WTC11 (cell line): ENCODE data around the gene PTCD3. TPM values are rescaled to one million over a fixed set of nuclear protein-coding genes. Genes with fewer than 3 reads are reported as not detected.

ENCODE experiments used
- ATAC-seq: fragments of 200-7000 bp; cut with Tn5 transposase; 2 replicates; pipeline ENCODE4 v1.10.0; 2021; ENCODE audit warnings: mild to moderate bottlenecking, moderate library complexity
- CTCF ChIA-PET: fragments of 300-600 bp; sonication (Branson Sonifier 250); formaldehyde crosslinking; loops from one replicate; lab custom pipeline; 2021; ENCODE audit warnings: antibody characterized with exemption; lab: Charles Lee
- POLR2A ChIA-PET: fragments of 350-600 bp; sonication (Branson Sonifier 250); formaldehyde crosslinking; loops from one replicate; lab custom pipeline; 2021; ENCODE audit warnings: antibody characterized with exemption; lab: Charles Lee
- DNase-seq: peaks from one replicate; pipeline ENCODE4 v3.0.0; 2021; ENCODE audit warnings: low spot score
- H3K27ac Mint-ChIP-seq: 2 replicates; pipeline ENCODE4 v1.8.0; 2021; ENCODE audit warnings: mixed read lengths
- H3K27me3 Mint-ChIP-seq: 2 replicates; pipeline ENCODE4 v1.8.0; 2021; ENCODE audit warnings: low read depth, mild to moderate bottlenecking, moderate library complexity, mixed read lengths
- H3K36me3 Mint-ChIP-seq: 2 replicates; pipeline ENCODE4 v1.8.0; 2021; ENCODE audit warnings: mixed read lengths
- H3K4me1 Mint-ChIP-seq: 2 replicates; pipeline ENCODE4 v1.8.0; 2022; ENCODE audit warnings: mixed read lengths
- H3K4me3 Mint-ChIP-seq: 2 replicates; pipeline ENCODE4 v1.8.0; 2021; ENCODE audit warnings: mild to moderate bottlenecking, moderate library complexity, mixed read lengths
- H3K9me3 Mint-ChIP-seq: 2 replicates; pipeline ENCODE4 v1.8.0; 2021; ENCODE audit warnings: mixed read lengths
- ARID4B ChIP-seq: sonication (generic); formaldehyde crosslinking; IDR thresholded peaks from 2 replicates; pipeline ENCODE4 v1.8.0; 2023; ENCODE audit warnings: missing genetic modification reagents, mild to moderate bottlenecking, borderline replicate concordance
- ATF1 ChIP-seq: sonication (generic); formaldehyde crosslinking; IDR thresholded peaks from 2 replicates; pipeline ENCODE4 v1.8.1; 2023; ENCODE audit warnings: mild to moderate bottlenecking, moderate library complexity, missing genetic modification reagents
- ATF3 ChIP-seq: sonication (generic); formaldehyde crosslinking; conservative IDR thresholded peaks from 2 replicates; pipeline ENCODE4 v1.8.1; 2022; ENCODE audit warnings: mild to moderate bottlenecking, missing genetic modification reagents
- CBFB ChIP-seq: sonication (generic); formaldehyde crosslinking; IDR thresholded peaks from 2 replicates; pipeline ENCODE4 v1.8.1; 2022; ENCODE audit warnings: mild to moderate bottlenecking, low read depth, missing genetic modification reagents
- CREM ChIP-seq: sonication (generic); formaldehyde crosslinking; IDR thresholded peaks from 2 replicates; pipeline ENCODE4 v1.8.1; 2022; ENCODE audit warnings: mild to moderate bottlenecking, missing genetic modification reagents, moderate library complexity
- ELF4 ChIP-seq: sonication (generic); formaldehyde crosslinking; IDR thresholded peaks from 2 replicates; pipeline ENCODE4 v1.8.1; 2022; ENCODE audit warnings: low read depth, mild to moderate bottlenecking, moderate library complexity, missing genetic modification reagents
- EMX1 ChIP-seq: fragments of 250-450 bp; sonication (Bioruptor Pico); IDR thresholded peaks from 2 replicates; pipeline ENCODE4 v1.8.0; 2021; ENCODE audit warnings: mild to moderate bottlenecking
- FOXJ3 ChIP-seq: sonication (generic); formaldehyde crosslinking; IDR thresholded peaks from 2 replicates; pipeline ENCODE4 v1.9.0; 2021; ENCODE audit warnings: missing genetic modification reagents, mild to moderate bottlenecking, borderline replicate concordance
- FOXK1 ChIP-seq: sonication (generic); formaldehyde crosslinking; IDR thresholded peaks from 2 replicates; pipeline ENCODE4 v1.8.0; 2022; ENCODE audit warnings: mild to moderate bottlenecking, moderate library complexity, missing genetic modification reagents
- FOXP1 ChIP-seq: sonication (generic); formaldehyde crosslinking; IDR thresholded peaks from 2 replicates; pipeline ENCODE4 v1.8.0; 2022; ENCODE audit warnings: missing genetic modification reagents, mild to moderate bottlenecking, moderate library complexity, borderline replicate concordance
- GABPB1 ChIP-seq: sonication (generic); formaldehyde crosslinking; IDR thresholded peaks from 2 replicates; pipeline ENCODE4 v1.8.1; 2023; ENCODE audit warnings: mild to moderate bottlenecking, missing genetic modification reagents
- GRHL2 ChIP-seq: fragments of 250-450 bp; sonication (Bioruptor Pico); IDR thresholded peaks from 2 replicates; pipeline ENCODE4 v1.8.0; 2022; ENCODE audit warnings: mild to moderate bottlenecking, moderate library complexity; ENCODE audit not compliant: insufficient replicate concordance, severe bottlenecking
- IRF2 ChIP-seq: sonication (generic); formaldehyde crosslinking; IDR thresholded peaks from 2 replicates; pipeline ENCODE4 v1.8.0; 2022; ENCODE audit warnings: low read depth, missing genetic modification reagents, borderline replicate concordance
- JAZF1 ChIP-seq: fragments of 250-450 bp; sonication (Bioruptor Pico); IDR thresholded peaks from 2 replicates; pipeline ENCODE4 v1.9.0; 2021; ENCODE audit warnings: moderate library complexity, mild to moderate bottlenecking, inconsistent platforms
- PREB ChIP-seq: sonication (generic); formaldehyde crosslinking; IDR thresholded peaks from 2 replicates; pipeline ENCODE4 v1.8.1; 2022; ENCODE audit warnings: mild to moderate bottlenecking, missing genetic modification reagents, moderate library complexity, borderline replicate concordance
- ZNF138 ChIP-seq: sonication (generic); formaldehyde crosslinking; conservative IDR thresholded peaks from 2 replicates; pipeline ENCODE4 v1.8.1; 2022; ENCODE audit warnings: mild to moderate bottlenecking, moderate library complexity, missing genetic modification reagents
- ZNF263 ChIP-seq: sonication (generic); formaldehyde crosslinking; IDR thresholded peaks from 2 replicates; pipeline ENCODE4 v1.8.1; 2022; ENCODE audit warnings: low read depth, mild to moderate bottlenecking, moderate library complexity, missing genetic modification reagents
- ZNF317 ChIP-seq: sonication (generic); formaldehyde crosslinking; IDR thresholded peaks from 2 replicates; pipeline ENCODE4 v1.8.1; 2023; ENCODE audit warnings: low read depth, mild to moderate bottlenecking, moderate library complexity, missing genetic modification reagents, borderline replicate concordance
- ZNF512 ChIP-seq: sonication (generic); formaldehyde crosslinking; IDR thresholded peaks from 2 replicates; pipeline ENCODE4 v1.8.1; 2022; ENCODE audit warnings: missing genetic modification reagents, borderline replicate concordance
- total RNA-seq: library from RNA; stranded (reverse); gene quantifications from 3 replicates; pipeline ENCODE4 v1.2.3, GENCODE V29; 2021

Gene PTCD3
- total RNA-seq, 1 experiment from 2014 or later: 192 TPM

- ChIA-PET POLR2A (no interaction called here), CTCF (no interaction called here)
- peaks cover 50% of the 10 kb centered on the region for H3K36me3 Mint-ChIP-seq
These were observed 64.4 kb downstream of the PTCD3 start for GRCh38 chr2:86170449-86170848.

GRCh38 chr2:86171295-86171694, 65.3 kb downstream of the PTCD3 start:
- H3K36me3 Mint-ChIP-seq: peaks cover 45% of the 10 kb centered on the region
- no peak overlapping the region for H3K4me3 Mint-ChIP-seq
- no peak for DNase-seq
- no peaks in the 10 kb centered on the region for H3K4me1 Mint-ChIP-seq
- TF ChIP-seq ATF1 (CRISPR knock-in tag) (no peak), ZNF263 (no peak), EMX1 (no peak)
- CTCF ChIA-PET: no interaction called here
- H3K27ac Mint-ChIP-seq: no peak overlapping the region
- POLR2A ChIA-PET: no interaction called here
- ATAC-seq: no peak
- no peaks in the 10 kb centered on the region for H3K9me3 Mint-ChIP-seq
- no peaks in the 10 kb centered on the region for H3K27me3 Mint-ChIP-seq

More at GRCh38 chr2:86170449-86170848, 64.4 kb downstream of the PTCD3 start:
- ATAC-seq (no peak), DNase-seq (no peak)
- Mint-ChIP-seq H3K4me1 (no peaks in the 10 kb centered on the region), H3K27me3 (no peaks in the 10 kb centered on the region), H3K27ac (no peak overlapping the region), H3K4me3 (no peak overlapping the region), H3K9me3 (no peaks in the 10 kb centered on the region)
- no peak for TF ChIP-seq IRF2 (CRISPR knock-in tag)
- no peak for TF ChIP-seq PREB (CRISPR knock-in tag)
- no peak for TF ChIP-seq ZNF317
- TF ChIP-seq ELF4 (CRISPR knock-in tag): no peak
- no peak for TF ChIP-seq FOXP1 (CRISPR knock-in tag)
- no peak for TF ChIP-seq ZNF138
- TF ChIP-seq GRHL2: no peak
- TF ChIP-seq FOXK1 (CRISPR knock-in tag): no peak
- TF ChIP-seq ZNF512 (CRISPR knock-in tag): no peak
- TF ChIP-seq CREM: no peak
- TF ChIP-seq FOXJ3 (CRISPR knock-in tag): no peak
- no peak for TF ChIP-seq JAZF1
- TF ChIP-seq ARID4B: no peak
- no peak for TF ChIP-seq CBFB (CRISPR knock-in tag)
- TF ChIP-seq ATF3 (CRISPR knock-in tag): no peak
- no peak for TF ChIP-seq GABPB1
- TF ChIP-seq EMX1: no peak
